GM12875 (cell line): ENCODE results near the gene UBXN6.

ENCODE experiments used
- H3K4me3 ChIP-seq: one replicate; pipeline ENCODE4 v1.5.1; 2011; ENCODE audit warnings: low read depth, low read length, control low read depth
- CTCF ChIP-seq: IDR thresholded peaks from 2 replicates; pipeline ENCODE4 v1.5.1; 2011; ENCODE audit warnings: low read depth, mild to moderate bottlenecking, control low read depth, inconsistent platforms, low read length, moderate library complexity, borderline replicate concordance; ENCODE audit not compliant: insufficient read depth

Gene UBXN6

GRCh38 chr19:4482721-4483364 lies 25.2 kb upstream of the UBXN6 start:
- no peak for TF ChIP-seq CTCF
- H3K4me3 ChIP-seq, result no peak overlapping the region

- H3K4me3 ChIP-seq, result no peak overlapping the region
- no peak for TF ChIP-seq CTCF
Observed at GRCh38 chr19:4477034-4477801, 19.6 kb upstream of the UBXN6 start.

GRCh38 chr19:4474514-4475022 lies 17.0 kb upstream of the UBXN6 start:
- H3K4me3 ChIP-seq, result peak overlapping the region; percentile 82
- no peak for TF ChIP-seq CTCF

- no peak for TF ChIP-seq CTCF
- peak overlapping the region; percentile 82 for H3K4me3 ChIP-seq
Observed at GRCh38 chr19:4473763-4474513, 16.3 kb upstream of the UBXN6 start.

- TF ChIP-seq CTCF, result no peak
- H3K4me3 ChIP-seq, result peak overlapping the region; percentile 82
Observed at GRCh38 chr19:4473011-4473762, 15.6 kb upstream of the UBXN6 start.

GRCh38 chr19:4472174-4472974 lies 14.8 kb upstream of the UBXN6 start, which contains the start of gene HDGFL2:
Gene HDGFL2, plus strand, starts transcription at chr19:4472297. Its CDS starts 54 bp downstream, at chr19:4472351.
- peak within 1 kb of the TSS; percentile 82 for H3K4me3 ChIP-seq
- TF ChIP-seq CTCF, result no peak
